Measurements from ENCODE around the gene RACGAP1.
"Not testable (repeated sequence)": the region's sequence is repeated elsewhere in the genome, so short reads cannot be mapped to it uniquely, and the experiment has no call there.

RACGAP1 gene

GRCh38 chr12:50055831-50056638, 30.7 kb upstream of the RACGAP1 start:
- DNase-seq, result no peak

GRCh38 chr12:50053583-50053982, 28.3 kb upstream of the RACGAP1 start:
- no peak for DNase-seq

- DNase-seq, result no peak
These were observed 27.7 kb upstream of the RACGAP1 start for GRCh38 chr12:50052964-50053363.

GRCh38 chr12:50052544-50052943, 27.2 kb upstream of the RACGAP1 start:
- no peak for DNase-seq

GRCh38 chr12:50051101-50051806, 26.0 kb upstream of the RACGAP1 start:
- DNase-seq, result no peak

GRCh38 chr12:50050410-50051098, 25.3 kb upstream of the RACGAP1 start:
- no peak for DNase-seq

- no peak for DNase-seq
These were observed 24.8 kb upstream of the RACGAP1 start for GRCh38 chr12:50050119-50050385.

GRCh38 chr12:50049254-50050118, 24.2 kb upstream of the RACGAP1 start:
- DNase-seq, result no peak

GRCh38 chr12:50047693-50048250, 22.5 kb upstream of the RACGAP1 start:
- DNase-seq, result no peak

- no peak for DNase-seq
These were observed 18.6 kb upstream of the RACGAP1 start for GRCh38 chr12:50043854-50044253.

GRCh38 chr12:50043308-50043707, 18.0 kb upstream of the RACGAP1 start:
- no peak for DNase-seq

GRCh38 chr12:50042693-50043092, 17.4 kb upstream of the RACGAP1 start:
- no peak for DNase-seq

GRCh38 chr12:50041962-50042361, 16.7 kb upstream of the RACGAP1 start:
- DNase-seq, result no peak

GRCh38 chr12:50041062-50041860, 16.0 kb upstream of the RACGAP1 start:
- DNase-seq, result no peak

GRCh38 chr12:50040657-50041056, 15.4 kb upstream of the RACGAP1 start:
- no peak for DNase-seq

GRCh38 chr12:50039151-50039835, 14.0 kb upstream of the RACGAP1 start:
- peak; percentile 49 to 80 for DNase-seq

GRCh38 chr12:50038336-50038735, 13.0 kb upstream of the RACGAP1 start:
- DNase-seq, result no peak

GRCh38 chr12:50032854-50033581, 7.7 kb upstream of the RACGAP1 start:
- DNase-seq, result no peak

GRCh38 chr12:50032515-50032853, 7.2 kb upstream of the RACGAP1 start:
- DNase-seq, result no peak

GRCh38 chr12:50030449-50030848, 5.2 kb upstream of the RACGAP1 start:
- DNase-seq, result not testable (repeated sequence)

GRCh38 chr12:50026691-50027090, 1.4 kb upstream of the RACGAP1 start:
- DNase-seq, result no peak

All from NCI-H1930 (cell line).